Spleen (tissue), 11 donors: ENCODE data around the gene FOXA3. TPM values are rescaled to one million over a fixed set of nuclear protein-coding genes. Genes with fewer than 3 reads are reported as not detected.

Source experiments
- DNase-seq: peaks from one replicate; pipeline ENCODE4 v3.0.0-alpha.2; 2020
- H3K27ac ChIP-seq, 8 donors: fragments of 200-600 bp; sonication (generic) in 7 of 8; 1 replicate in 4 of 8; 2 replicates in 4 of 8; pipeline versions ENCODE4 v1.5.0 to v1.8.0; 2016 to 2021; ENCODE audit warnings: inconsistent platforms in 4 of 8, mild to moderate bottlenecking in 4 of 8, moderate library complexity in 1 of 8
- H3K27me3 ChIP-seq, 7 donors: fragments of 200-600 bp; sonication (generic) in 6 of 7; replicated peaks in 1 of 7; 1 replicate in 4 of 7; 2 replicates in 3 of 7; pipeline versions ENCODE4 v1.5.0 to v1.8.0; 2016 to 2021; ENCODE audit warnings: inconsistent platforms in 3 of 7, mild to moderate bottlenecking in 1 of 7
- H3K36me3 ChIP-seq, 6 donors: fragments of 200-600 bp; sonication (generic) in 5 of 6; 1 replicate in 4 of 6; 2 replicates in 2 of 6; pipeline versions ENCODE4 v1.5.0 to v1.8.0; 2016 to 2021; ENCODE audit warnings: inconsistent platforms in 2 of 6
- H3K4me1 ChIP-seq, 6 donors: fragments of 200-600 bp; sonication (generic) in 5 of 6; 1 replicate in 3 of 6; 2 replicates in 3 of 6; pipeline versions ENCODE4 v1.5.0 to v1.8.0; 2016 to 2021; ENCODE audit warnings: inconsistent platforms in 3 of 6
- H3K4me3 ChIP-seq, 8 donors: fragments of 200-600 bp; sonication (generic) in 7 of 8; 1 replicate in 4 of 8; 2 replicates in 4 of 8; pipeline versions ENCODE4 v1.5.0 to v1.8.0; 2016 to 2021; ENCODE audit warnings: inconsistent platforms in 4 of 8, mild to moderate bottlenecking in 4 of 8, moderate library complexity in 2 of 8
- H3K9me3 ChIP-seq, 8 donors: fragments of 200-600 bp; sonication (generic) in 7 of 8; 1 replicate in 4 of 8; 2 replicates in 4 of 8; pipeline versions ENCODE4 v1.5.0 to v1.8.0; 2016 to 2021; ENCODE audit warnings: inconsistent platforms in 4 of 8
- POLR2A ChIP-seq, 3 donors: fragments of 450-650 bp; IDR thresholded peaks; one replicate each; pipeline ENCODE4 v1.5.1; 2017; ENCODE audit warnings: antibody characterized with exemption in 3 of 3, mild to moderate bottlenecking in 1 of 3
- POLR2AphosphoS5 ChIP-seq, 3 donors: sonication (generic); formaldehyde crosslinking; IDR thresholded peaks; one replicate each; pipeline ENCODE4 v1.5.1; 2017; ENCODE audit warnings: antibody characterized with exemption in 3 of 3
- WGBS, 5 donors: extraction: QIAGEN DNeasy Blood & Tissue Kit in 3 of 5; methylation state at CpG; one replicate each; pipeline versions ENCODE4 v1.1.5 to v1.1.7; 2013 to 2018; 5-methylcytosine and 5-hydroxymethylcytosine counted together
- intact Hi-C: fragments of 100-400 bp; cut with DNase I; formaldehyde crosslinking; loops from one replicate; pipeline ENCODE4 v1.15.0; 2023; ENCODE audit warnings: low total_unique reads
- polyA plus RNA-seq, 3 donors: library from polyadenylated mRNA; stranded (reverse); fragments of 200-250 nt; gene quantifications; one replicate each; pipeline ENCODE4 v1.2.1, GENCODE V29; 2013
- total RNA-seq, 7 donors: library from RNA; depleted of rRNA in 3 of 7; stranded (reverse); fragments of >200 nt in 3 of 7; fragmentation: NEBNext Ultra II Directional in 4 of 7; extraction: Animal tissue kit (Norgen Biotek cat#: 25700) in 4 of 7; gene quantifications; one replicate each; pipeline versions ENCODE4 v1.1.0 to v1.2.1, GENCODE V29; 2016 to 2021
- TF ChIP-seq, protein P1 (sequence below), 11 experiments: fragments of 200-600 bp in 7 of 11; fragments of 450-650 bp in 4 of 11; sonication (generic) in 4 of 11; IDR thresholded peaks in 8 of 11; conservative IDR thresholded peaks in 3 of 11; 1 replicate in 7 of 11; 2 replicates in 4 of 11; pipeline versions ENCODE4 v1.4.0 to v1.8.0; 2016 to 2021; ENCODE audit warnings: antibody characterized with exemption in 11 of 11, inconsistent platforms in 4 of 11, mild to moderate bottlenecking in 1 of 11
- donor health status: healthy with polysubstance abuse.
- donor health status: DM: no; HTN: no; CAD: no; lungs with moderate emphysema.
- donor health status: DM: no; HTN: no; CAD: no.
- donor health status: Bipolar disorder and iron deficiency.
- donor health status: healthy.
- donor health status: DM: no; HTN: no; CAD: no.
- donor health status: DM: yes; HTN: yes; CAD: no.

Gene FOXA3
- total and polyA plus RNA-seq, 10 donors, result 0.09 to 0.24 (median 0.16) TPM; not detected in 7

- H3K9me3 ChIP-seq, result no peaks in the 10 kb centered on the region
- H3K27me3 ChIP-seq, result peaks cover 0 to 18% (median 3%) of the 10 kb centered on the region in 7 donors
- no peak for DNase-seq
- no peak overlapping the region for H3K4me3 ChIP-seq
- 91 to 98% (median 92%) methylated on average over 5 to 6 of the region's 6 CpGs for WGBS, 5 donors
- intact Hi-C loops, result no loop called here
- no peak overlapping the region for H3K27ac ChIP-seq
- peaks cover 0 to 32% (median 23%) of the 10 kb centered on the region in 6 donors for H3K4me1 ChIP-seq
- H3K36me3 ChIP-seq, result peaks cover 0 to 89% (median 49%) of the 10 kb centered on the region in 6 donors
- TF ChIP-seq POLR2AphosphoS5 (IDR thresholded peaks at IDR 0.05) (peak in 1 of 3 donors; percentile 38), POLR2A (IDR thresholded peaks at IDR 0.05) (no peak)
- TF ChIP-seq, protein P1, sequence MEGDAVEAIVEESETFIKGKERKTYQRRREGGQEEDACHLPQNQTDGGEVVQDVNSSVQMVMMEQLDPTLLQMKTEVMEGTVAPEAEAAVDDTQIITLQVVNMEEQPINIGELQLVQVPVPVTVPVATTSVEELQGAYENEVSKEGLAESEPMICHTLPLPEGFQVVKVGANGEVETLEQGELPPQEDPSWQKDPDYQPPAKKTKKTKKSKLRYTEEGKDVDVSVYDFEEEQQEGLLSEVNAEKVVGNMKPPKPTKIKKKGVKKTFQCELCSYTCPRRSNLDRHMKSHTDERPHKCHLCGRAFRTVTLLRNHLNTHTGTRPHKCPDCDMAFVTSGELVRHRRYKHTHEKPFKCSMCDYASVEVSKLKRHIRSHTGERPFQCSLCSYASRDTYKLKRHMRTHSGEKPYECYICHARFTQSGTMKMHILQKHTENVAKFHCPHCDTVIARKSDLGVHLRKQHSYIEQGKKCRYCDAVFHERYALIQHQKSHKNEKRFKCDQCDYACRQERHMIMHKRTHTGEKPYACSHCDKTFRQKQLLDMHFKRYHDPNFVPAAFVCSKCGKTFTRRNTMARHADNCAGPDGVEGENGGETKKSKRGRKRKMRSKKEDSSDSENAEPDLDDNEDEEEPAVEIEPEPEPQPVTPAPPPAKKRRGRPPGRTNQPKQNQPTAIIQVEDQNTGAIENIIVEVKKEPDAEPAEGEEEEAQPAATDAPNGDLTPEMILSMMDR (IDR thresholded peaks at IDR 0.05 in 8 of 11, conservative IDR thresholded peaks at IDR 0.05 in 3 of 11), result no peak
These were observed 44.4 kb upstream of the FOXA3 start for GRCh38 chr19:45819769-45820168.

DNA sequence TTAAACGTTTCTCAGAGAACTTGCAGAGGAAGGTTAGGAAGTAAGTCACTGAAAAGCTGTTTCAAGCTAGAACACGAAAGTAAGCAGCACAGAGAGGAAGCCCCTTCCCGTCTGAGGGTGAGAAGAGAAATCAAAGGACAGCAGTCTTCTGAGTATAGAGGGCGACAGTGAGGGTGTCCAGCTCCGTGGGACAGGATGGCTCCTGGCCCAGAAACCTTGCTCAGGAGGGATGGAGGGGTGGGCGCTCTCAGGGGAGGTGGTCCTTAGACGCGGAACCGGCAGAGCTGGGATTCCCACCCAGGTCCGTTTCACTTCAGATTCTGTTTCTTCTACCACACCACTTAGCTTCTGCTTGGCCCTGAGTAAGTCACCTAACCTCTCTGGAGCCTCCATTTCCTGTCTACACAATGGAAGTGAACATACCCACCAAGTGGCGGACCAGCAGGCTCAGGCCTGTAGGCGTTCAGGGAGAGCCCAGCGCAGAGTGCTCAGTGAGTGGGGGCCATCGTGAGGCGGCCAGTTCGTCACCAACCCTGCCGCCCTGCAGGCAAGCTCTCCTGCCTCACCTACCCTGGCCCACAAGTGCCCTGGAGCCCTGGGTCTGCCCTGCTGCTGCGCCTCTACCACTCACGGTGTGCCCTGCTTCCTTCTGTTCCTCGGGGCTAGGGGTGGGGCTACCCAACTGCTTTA is 43.6 kb upstream of the FOXA3 start:
- intact Hi-C loops, result no loop called here
- DNase-seq, result no peak
- Histone ChIP-seq H3K27me3 (peaks cover 0 to 10% (median 0%) of the 10 kb centered on the region in 7 donors), H3K9me3 (no peaks in the 10 kb centered on the region), H3K4me1 (peaks cover 0 to 24% (median 18%) of the 10 kb centered on the region in 6 donors), H3K4me3 (no peak overlapping the region), H3K27ac (no peak overlapping the region), H3K36me3 (peaks cover 0 to 89% (median 57%) of the 10 kb centered on the region in 6 donors)
- TF ChIP-seq POLR2A (IDR thresholded peaks at IDR 0.05) (no peak), POLR2AphosphoS5 (IDR thresholded peaks at IDR 0.05) (peak in 2 of 3 donors; percentile 30 to 71)
- WGBS, 5 donors, result 71 to 78% (median 77%) methylated on average over 20 of the region's 20 CpGs

GRCh38 chr19:45821103-45821521 is 43.0 kb upstream of the FOXA3 start:
- 88 to 91% (median 91%) methylated on average over 8 of the region's 8 CpGs for WGBS, 5 donors
- intact Hi-C loops, result no loop called here
- Histone ChIP-seq H3K9me3 (no peaks in the 10 kb centered on the region), H3K27me3 (peaks cover 0 to 5% (median 0%) of the 10 kb centered on the region in 7 donors), H3K27ac (no peak overlapping the region), H3K4me1 (peaks cover 0 to 19% (median 13%) of the 10 kb centered on the region in 6 donors), H3K4me3 (no peak overlapping the region), H3K36me3 (peaks cover 0 to 89% (median 62%) of the 10 kb centered on the region in 6 donors)
- no peak for DNase-seq
- TF ChIP-seq POLR2AphosphoS5 (IDR thresholded peaks at IDR 0.05), result no peak
- TF ChIP-seq, protein P1 (IDR thresholded peaks at IDR 0.05 in 8 of 11, conservative IDR thresholded peaks at IDR 0.05 in 3 of 11), result no peak
- TF ChIP-seq POLR2A (IDR thresholded peaks at IDR 0.05), result no peak

DNA sequence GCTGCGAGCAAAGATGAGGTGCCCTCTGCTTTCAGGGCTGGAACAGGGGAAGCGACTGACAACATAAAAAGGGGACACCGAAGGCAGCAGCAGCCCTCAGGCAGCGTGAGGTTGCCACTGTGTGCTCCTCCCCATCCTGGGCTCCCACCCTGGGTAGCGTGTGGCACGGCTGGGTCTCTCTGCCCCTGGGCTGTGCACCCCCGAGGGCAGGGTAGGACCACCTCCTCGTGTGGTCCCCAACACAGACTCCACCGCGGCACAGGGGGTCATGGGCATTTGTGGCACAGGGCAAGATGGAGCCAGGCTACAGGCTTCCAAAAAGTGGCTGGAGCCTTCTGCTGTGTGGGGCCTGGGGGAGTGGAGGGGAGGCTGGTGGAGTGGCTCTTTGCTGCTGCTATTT is 42.6 kb upstream of the FOXA3 start:
- DNase-seq, result no peak
- WGBS, 5 donors, result 86 to 93% (median 90%) methylated on average over 4 to 10 of the region's 10 CpGs
- intact Hi-C loops, result no loop called here
- H3K4me1 ChIP-seq, result peaks cover 0 to 14% (median 8%) of the 10 kb centered on the region in 6 donors
- H3K36me3 ChIP-seq, result peaks cover 0 to 91% (median 67%) of the 10 kb centered on the region in 6 donors
- TF ChIP-seq, protein P1 (IDR thresholded peaks at IDR 0.05 in 8 of 11, conservative IDR thresholded peaks at IDR 0.05 in 3 of 11), result no peak
- TF ChIP-seq POLR2AphosphoS5 (IDR thresholded peaks at IDR 0.05), result peak in 2 of 3 donors; percentile 39 to 73
- no peak overlapping the region for H3K27ac ChIP-seq
- H3K9me3 ChIP-seq, result no peaks in the 10 kb centered on the region
- no peak overlapping the region for H3K4me3 ChIP-seq
- H3K27me3 ChIP-seq, result peaks cover 0 to under 1% (median 0%) of the 10 kb centered on the region in 7 donors
